ENCODE results near the gene PHLDA2.

PHLDA2 gene

DNA sequence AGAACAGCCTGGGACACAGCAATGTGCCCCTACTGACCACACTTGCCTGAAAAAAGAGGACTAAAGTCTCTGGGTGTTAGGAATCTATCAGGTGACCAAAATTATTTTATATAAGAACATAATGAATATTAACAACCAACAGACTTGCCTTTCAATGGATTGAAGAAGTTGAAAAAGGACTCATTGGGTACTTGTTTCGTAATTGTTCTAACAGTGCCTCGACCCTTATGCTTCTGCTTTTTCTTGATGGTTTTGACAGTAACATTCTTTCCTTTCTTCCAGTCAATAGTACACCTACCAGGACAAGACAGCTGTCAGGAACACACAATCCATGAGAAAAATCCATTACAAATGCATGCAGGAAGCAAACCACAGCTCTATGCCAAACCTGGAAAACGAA is 29.0 kb upstream of the PHLDA2 start:
- no peaks in the 10 kb centered on the region for H3K27me3 ChIP-seq (ENCODE audit: insufficient read depth, low read length)
- peaks cover 96% of the 10 kb centered on the region for H3K36me3 ChIP-seq (ENCODE audit: insufficient read depth, low read depth, low read length)
- H3K9ac ChIP-seq (ENCODE audit: low read depth, low read length) = no peak overlapping the region
- H3K9me3 ChIP-seq (ENCODE audit: insufficient read depth, low read depth, low read length) = no peaks in the 10 kb centered on the region
- no peak overlapping the region for H3K27ac ChIP-seq (ENCODE audit: low read length)
- no peak overlapping the region for H3K4me3 ChIP-seq (ENCODE audit: low read length)
- peaks cover 3% of the 10 kb centered on the region for H3K4me1 ChIP-seq (ENCODE audit: insufficient read depth, low read length)

GRCh38 chr11:2955906-2956476 is 26.8 kb upstream of the PHLDA2 start:
- peaks cover 100% of the 10 kb centered on the region for H3K36me3 ChIP-seq (ENCODE audit: insufficient read depth, low read depth, low read length)
- no peaks in the 10 kb centered on the region for H3K27me3 ChIP-seq (ENCODE audit: insufficient read depth, low read length)
- H3K4me3 ChIP-seq (ENCODE audit: low read length) = no peak overlapping the region
- no peaks in the 10 kb centered on the region for H3K9me3 ChIP-seq (ENCODE audit: insufficient read depth, low read depth, low read length)
- no peak overlapping the region for H3K27ac ChIP-seq (ENCODE audit: low read length)
- no peak overlapping the region for H3K9ac ChIP-seq (ENCODE audit: low read depth, low read length)
- no peaks in the 10 kb centered on the region for H3K4me1 ChIP-seq (ENCODE audit: insufficient read depth, low read length)

- no peaks in the 10 kb centered on the region for H3K4me1 ChIP-seq (ENCODE audit: insufficient read depth, low read length)
- no peaks in the 10 kb centered on the region for H3K9me3 ChIP-seq (ENCODE audit: insufficient read depth, low read depth, low read length)
- H3K9ac ChIP-seq (ENCODE audit: low read depth, low read length) = no peak overlapping the region
- H3K36me3 ChIP-seq (ENCODE audit: insufficient read depth, low read depth, low read length) = peaks cover 100% of the 10 kb centered on the region
- H3K27me3 ChIP-seq (ENCODE audit: insufficient read depth, low read length) = no peaks in the 10 kb centered on the region
- H3K27ac ChIP-seq (ENCODE audit: low read length) = no peak overlapping the region
- H3K4me3 ChIP-seq (ENCODE audit: low read length) = no peak overlapping the region
Observed at GRCh38 chr11:2954263-2954662, 25.0 kb upstream of the PHLDA2 start.

DNA sequence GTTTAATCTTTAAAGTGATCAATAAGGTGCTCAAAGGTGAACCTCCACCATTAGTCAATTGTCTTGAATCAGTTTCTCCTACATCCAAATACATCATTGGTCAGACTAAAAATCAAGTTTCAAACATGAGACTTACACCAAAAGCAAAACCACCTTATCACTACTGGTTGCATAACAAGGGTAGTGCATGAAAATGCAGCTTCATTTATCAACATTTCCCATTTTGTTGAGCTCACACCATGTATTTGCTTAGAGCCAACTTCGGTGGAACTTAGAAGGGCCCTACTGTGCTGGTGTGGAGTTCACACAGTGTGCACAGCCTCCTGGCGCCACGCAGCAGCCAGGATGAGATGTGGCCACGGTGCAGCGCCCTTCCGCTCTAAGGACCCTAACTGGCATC is 23.1 kb upstream of the PHLDA2 start:
- H3K4me3 ChIP-seq (ENCODE audit: low read length) = no peak overlapping the region
- no peaks in the 10 kb centered on the region for H3K9me3 ChIP-seq (ENCODE audit: insufficient read depth, low read depth, low read length)
- H3K27me3 ChIP-seq (ENCODE audit: insufficient read depth, low read length) = no peaks in the 10 kb centered on the region
- no peak overlapping the region for H3K27ac ChIP-seq (ENCODE audit: low read length)
- no peak overlapping the region for H3K9ac ChIP-seq (ENCODE audit: low read depth, low read length)
- H3K4me1 ChIP-seq (ENCODE audit: insufficient read depth, low read length) = peaks cover 3% of the 10 kb centered on the region; the same call in 1 of the 2 replicates
- H3K36me3 ChIP-seq (ENCODE audit: insufficient read depth, low read depth, low read length) = peaks cover 100% of the 10 kb centered on the region

DNA sequence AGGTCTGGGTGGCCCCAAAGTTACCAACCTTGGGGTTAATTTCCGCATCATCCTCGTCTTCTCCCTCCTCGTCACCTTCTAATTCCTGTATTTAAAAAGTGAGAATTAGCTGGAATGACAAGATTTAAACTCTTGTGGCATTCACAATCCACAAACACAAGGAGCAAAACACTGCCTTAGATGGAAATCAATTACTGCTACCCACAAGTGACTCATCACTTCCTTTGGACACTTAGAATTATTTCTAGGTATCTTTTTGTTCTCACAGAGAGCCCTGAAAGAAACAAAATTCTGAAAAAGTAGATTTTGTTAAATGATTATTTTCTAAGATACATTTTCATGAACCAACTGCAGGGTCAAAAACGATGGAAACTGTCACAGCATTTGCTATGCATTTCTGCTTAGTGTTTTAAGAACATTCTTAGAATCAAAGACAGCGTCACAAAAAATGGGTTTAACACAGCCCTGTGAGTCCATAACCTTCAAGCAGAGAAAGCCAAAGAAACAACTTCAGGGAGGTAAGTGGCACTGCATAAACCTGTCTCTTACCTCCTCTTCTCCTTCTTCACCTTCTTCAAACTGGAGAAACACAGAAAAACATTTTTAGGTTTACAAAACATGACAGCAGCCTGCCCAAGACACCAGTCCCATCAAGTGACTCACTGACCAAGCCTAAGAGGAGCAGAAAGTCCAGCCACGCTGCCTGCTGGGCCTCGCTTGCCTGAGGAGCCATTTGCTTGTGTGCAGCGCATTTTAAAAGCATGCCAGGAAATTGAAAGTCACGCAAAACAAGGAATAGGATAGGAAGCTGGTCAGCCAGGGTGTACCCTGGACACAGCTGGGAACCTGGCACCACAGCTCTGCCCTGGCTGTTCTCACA is 22.3 kb upstream of the PHLDA2 start:
- no peak overlapping the region for H3K9ac ChIP-seq (ENCODE audit: low read depth, low read length)
- H3K36me3 ChIP-seq (ENCODE audit: insufficient read depth, low read depth, low read length) = peaks cover 96% of the 10 kb centered on the region
- H3K27ac ChIP-seq (ENCODE audit: low read length) = no peak overlapping the region
- peaks cover 4% of the 10 kb centered on the region; the same call in 1 of the 2 replicates for H3K4me1 ChIP-seq (ENCODE audit: insufficient read depth, low read length)
- no peak overlapping the region for H3K4me3 ChIP-seq (ENCODE audit: low read length)
- no peaks in the 10 kb centered on the region for H3K27me3 ChIP-seq (ENCODE audit: insufficient read depth, low read length)
- H3K9me3 ChIP-seq (ENCODE audit: insufficient read depth, low read depth, low read length) = no peaks in the 10 kb centered on the region

- no peaks in the 10 kb centered on the region for H3K27me3 ChIP-seq (ENCODE audit: insufficient read depth, low read length)
- peaks cover 89% of the 10 kb centered on the region for H3K36me3 ChIP-seq (ENCODE audit: insufficient read depth, low read depth, low read length)
- no peaks in the 10 kb centered on the region for H3K9me3 ChIP-seq (ENCODE audit: insufficient read depth, low read depth, low read length)
- H3K4me1 ChIP-seq (ENCODE audit: insufficient read depth, low read length) = peaks cover 4% of the 10 kb centered on the region; the same call in 1 of the 2 replicates
- H3K27ac ChIP-seq (ENCODE audit: low read length) = no peak overlapping the region
- H3K9ac ChIP-seq (ENCODE audit: low read depth, low read length) = no peak overlapping the region
- no peak overlapping the region for H3K4me3 ChIP-seq (ENCODE audit: low read length)
Observed at GRCh38 chr11:2950825-2951224, 21.6 kb upstream of the PHLDA2 start.

GRCh38 chr11:2949920-2950319 is 20.7 kb upstream of the PHLDA2 start:
- peaks cover 84% of the 10 kb centered on the region for H3K36me3 ChIP-seq (ENCODE audit: insufficient read depth, low read depth, low read length)
- H3K9ac ChIP-seq (ENCODE audit: low read depth, low read length) = no peak overlapping the region
- no peak overlapping the region for H3K4me3 ChIP-seq (ENCODE audit: low read length)
- H3K4me1 ChIP-seq (ENCODE audit: insufficient read depth, low read length) = peaks cover 8% of the 10 kb centered on the region; the same call in 1 of the 2 replicates
- no peaks in the 10 kb centered on the region for H3K9me3 ChIP-seq (ENCODE audit: insufficient read depth, low read depth, low read length)
- H3K27me3 ChIP-seq (ENCODE audit: insufficient read depth, low read length) = no peaks in the 10 kb centered on the region
- H3K27ac ChIP-seq (ENCODE audit: low read length) = no peak overlapping the region

GRCh38 chr11:2947744-2948143 is 18.5 kb upstream of the PHLDA2 start:
- H3K4me1 ChIP-seq (ENCODE audit: insufficient read depth, low read length) = peaks cover 11% of the 10 kb centered on the region; the same call in 1 of the 2 replicates
- no peak overlapping the region for H3K4me3 ChIP-seq (ENCODE audit: low read length)
- no peak overlapping the region for H3K27ac ChIP-seq (ENCODE audit: low read length)
- H3K9me3 ChIP-seq (ENCODE audit: insufficient read depth, low read depth, low read length) = no peaks in the 10 kb centered on the region
- H3K36me3 ChIP-seq (ENCODE audit: insufficient read depth, low read depth, low read length) = peaks cover 81% of the 10 kb centered on the region
- H3K9ac ChIP-seq (ENCODE audit: low read depth, low read length) = no peak overlapping the region
- H3K27me3 ChIP-seq (ENCODE audit: insufficient read depth, low read length) = no peaks in the 10 kb centered on the region

DNA sequence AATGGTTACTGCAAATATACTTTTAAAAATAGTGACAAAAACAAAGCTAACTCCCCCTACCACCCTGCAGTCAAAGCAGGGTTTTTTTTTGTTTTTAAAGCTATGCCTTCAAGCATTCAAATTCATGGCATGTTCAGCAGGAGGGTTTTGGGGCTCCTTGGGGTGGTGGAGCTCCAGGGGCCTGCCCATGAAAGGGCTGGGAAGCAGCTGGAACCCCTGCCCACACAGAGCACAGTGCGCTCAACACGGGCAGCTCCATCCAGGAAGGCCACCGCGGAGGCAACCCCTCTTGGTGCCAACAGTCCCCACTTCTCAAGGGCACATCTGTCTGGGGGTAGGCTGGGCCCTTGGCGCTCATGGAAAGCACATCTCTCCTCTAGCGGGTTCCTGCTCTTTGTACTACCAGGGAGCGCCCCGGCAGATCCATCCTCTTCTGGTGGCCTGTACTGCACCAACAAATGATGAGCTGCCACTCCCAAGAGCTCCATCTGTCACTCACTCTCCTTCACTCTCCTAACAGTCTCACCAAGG is 16.6 kb upstream of the PHLDA2 start:
- no peaks in the 10 kb centered on the region for H3K27me3 ChIP-seq (ENCODE audit: insufficient read depth, low read length)
- no peaks in the 10 kb centered on the region for H3K9me3 ChIP-seq (ENCODE audit: insufficient read depth, low read depth, low read length)
- no peak overlapping the region for H3K4me3 ChIP-seq (ENCODE audit: low read length)
- H3K27ac ChIP-seq (ENCODE audit: low read length) = no peak overlapping the region
- H3K9ac ChIP-seq (ENCODE audit: low read depth, low read length) = no peak overlapping the region
- H3K4me1 ChIP-seq (ENCODE audit: insufficient read depth, low read length) = peaks cover 11% of the 10 kb centered on the region; the same call in 1 of the 2 replicates
- H3K36me3 ChIP-seq (ENCODE audit: insufficient read depth, low read depth, low read length) = peaks cover 62% of the 10 kb centered on the region

DNA sequence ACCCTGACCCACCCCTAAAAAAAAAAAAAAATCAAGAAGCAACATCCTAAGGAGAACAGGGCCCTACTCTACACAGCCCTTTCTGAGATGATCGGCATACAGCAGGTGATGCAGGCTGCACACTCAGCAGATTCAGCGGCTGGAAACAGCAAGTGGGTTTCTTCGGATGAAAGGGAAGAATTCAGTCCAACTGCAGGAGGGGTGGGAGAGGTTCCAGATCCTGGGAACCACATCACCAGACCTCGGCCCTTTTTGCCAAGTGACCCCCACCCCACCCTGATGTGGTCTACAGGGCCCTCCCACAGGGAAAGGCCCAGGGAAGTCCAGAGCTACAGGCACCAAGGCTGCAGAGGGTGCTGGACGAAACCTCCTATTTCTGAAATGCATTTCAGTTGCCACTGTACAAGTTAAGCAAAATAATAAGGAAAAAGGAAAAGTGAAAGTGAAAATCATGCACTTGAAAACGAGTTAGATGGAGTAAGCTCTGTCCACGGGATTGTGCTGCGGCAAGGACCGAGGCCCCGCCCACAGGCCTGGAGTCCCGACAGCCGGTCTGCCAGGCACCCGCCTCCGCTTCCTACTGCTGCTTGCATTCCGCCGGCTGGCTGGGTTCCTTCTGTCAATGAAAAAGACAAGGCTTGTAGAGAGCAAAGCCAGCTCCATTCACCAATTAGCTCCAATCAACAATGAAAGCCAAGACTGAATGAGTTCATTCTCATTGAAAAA is 16.0 kb upstream of the PHLDA2 start:
- peaks cover 55% of the 10 kb centered on the region for H3K36me3 ChIP-seq (ENCODE audit: insufficient read depth, low read depth, low read length)
- H3K27ac ChIP-seq (ENCODE audit: low read length) = no peak overlapping the region
- H3K27me3 ChIP-seq (ENCODE audit: insufficient read depth, low read length) = no peaks in the 10 kb centered on the region
- H3K9ac ChIP-seq (ENCODE audit: low read depth, low read length) = no peak overlapping the region
- no peaks in the 10 kb centered on the region for H3K9me3 ChIP-seq (ENCODE audit: insufficient read depth, low read depth, low read length)
- H3K4me3 ChIP-seq (ENCODE audit: low read length) = no peak overlapping the region; the same call in 1 of the 2 replicates
- peaks cover 11% of the 10 kb centered on the region; the same call in 1 of the 2 replicates for H3K4me1 ChIP-seq (ENCODE audit: insufficient read depth, low read length)

- Histone ChIP-seq H3K27ac (ENCODE audit: low read length) (no peak overlapping the region), H3K36me3 (ENCODE audit: insufficient read depth, low read depth, low read length) (peaks cover 49% of the 10 kb centered on the region)
Observed at GRCh38 chr11:2944530-2944929, 15.3 kb upstream of the PHLDA2 start.

More at GRCh38 chr11:2944530-2944929, 15.3 kb upstream of the PHLDA2 start:
- Histone ChIP-seq H3K4me1 (ENCODE audit: insufficient read depth, low read length) (peaks cover 11% of the 10 kb centered on the region; the same call in 1 of the 2 replicates), H3K27me3 (ENCODE audit: insufficient read depth, low read length) (no peaks in the 10 kb centered on the region), H3K4me3 (ENCODE audit: low read length) (no peak overlapping the region), H3K9ac (ENCODE audit: low read depth, low read length) (no peak overlapping the region), H3K9me3 (ENCODE audit: insufficient read depth, low read depth, low read length) (peaks cover 6% of the 10 kb centered on the region)
